Lung (tissue), 12 donors: ENCODE data around the gene PRPF39. TPM values are rescaled to one million over a fixed set of nuclear protein-coding genes. Genes with fewer than 3 reads are reported as not detected.

Experiments used
- ATAC-seq: fragments of 200-7000 bp; cut with Tn5 transposase; one replicate; pipeline ENCODE4 v1.9.1; 2020; ENCODE audit warnings: moderate number of reproducible peaks; ENCODE audit not compliant: insufficient read depth, low FRiP score
- DNase-seq, 3 donors: peaks; one replicate each; pipeline ENCODE4 v3.0.0-alpha.2; 2013 to 2017
- H3K27ac ChIP-seq, 2 donors: one replicate each; pipeline ENCODE4 v1.5.1; 2013; ENCODE audit warnings: mild to moderate bottlenecking in 2 of 2, moderate library complexity in 2 of 2, control low read depth in 1 of 2, inconsistent platforms in 1 of 2, low read depth in 1 of 2, low read length in 1 of 2
- H3K27me3 ChIP-seq, 3 donors: one replicate each; pipeline ENCODE4 v1.5.1; 2013; ENCODE audit warnings: low read length in 2 of 3; ENCODE audit not compliant: control insufficient read depth in 3 of 3, insufficient read depth in 3 of 3
- H3K36me3 ChIP-seq, 4 donors: one replicate each; pipeline ENCODE4 v1.5.1; 2013; ENCODE audit warnings: low read length in 4 of 4, mild to moderate bottlenecking in 1 of 4, moderate library complexity in 1 of 4; ENCODE audit not compliant: control insufficient read depth in 4 of 4, insufficient read depth in 4 of 4
- H3K4me1 ChIP-seq, 5 donors: one replicate each; pipeline ENCODE4 v1.5.1; 2013; ENCODE audit warnings: low read length in 5 of 5, mild to moderate bottlenecking in 2 of 5, moderate library complexity in 1 of 5; ENCODE audit not compliant: control insufficient read depth in 5 of 5, insufficient read depth in 5 of 5
- H3K4me3 ChIP-seq: one replicate; pipeline ENCODE4 v1.5.1; 2013; ENCODE audit warnings: mild to moderate bottlenecking, control low read depth, moderate library complexity
- H3K9ac ChIP-seq, 2 donors: one replicate each; pipeline ENCODE4 v1.5.1; 2013; ENCODE audit warnings: low read length in 2 of 2, control low read depth in 1 of 2; ENCODE audit not compliant: insufficient read depth in 1 of 2
- H3K9me3 ChIP-seq, 4 donors: one replicate each; pipeline ENCODE4 v1.5.1; 2013; ENCODE audit warnings: low read length in 3 of 4, mild to moderate bottlenecking in 1 of 4, moderate library complexity in 1 of 4; ENCODE audit not compliant: control insufficient read depth in 4 of 4, insufficient read depth in 3 of 4
- WGBS, 2 donors: extraction: QIAGEN DNeasy Blood & Tissue Kit; methylation state at CpG; one replicate each; pipeline ENCODE4 v1.1.7; 2013; 5-methylcytosine and 5-hydroxymethylcytosine counted together
- polyA plus RNA-seq, 2 donors: library from polyadenylated mRNA; stranded (reverse); fragments of 200-250 nt; gene quantifications; one replicate each; pipeline ENCODE4 v1.2.1, GENCODE V29; 2013
- total RNA-seq, 2 donors: library from RNA; depleted of rRNA in 1 of 2; stranded (reverse); fragments of >200 nt in 1 of 2; gene quantifications; one replicate each; pipeline ENCODE4 v1.2.1, GENCODE V29; 2014 to 2021
- TF ChIP-seq, protein P1 (sequence below): IDR thresholded peaks from 2 replicates; pipeline ENCODE4 v1.5.1; 2012; ENCODE audit warnings: mild to moderate bottlenecking; ENCODE audit errors: control extremely low read depth, extremely low read depth
- donor health status: control.
- donor health status: control.
- donor health status: Bipolar disorder and iron deficiency.
- donor health status: healthy.
- donor health status: DM: yes; HTN: yes; CAD: no.

Gene PRPF39
- total and polyA plus RNA-seq, 4 donors: 10.9 to 79.7 (median 29.7) TPM

GRCh38 chr14:45057881-45058364, 26.0 kb upstream of the PRPF39 start:
- no peak overlapping the region for H3K9ac ChIP-seq
- H3K4me1 ChIP-seq: no peaks in the 10 kb centered on the region
- no peak overlapping the region for H3K4me3 ChIP-seq
- no peak overlapping the region for H3K27ac ChIP-seq
- H3K27me3 ChIP-seq: no peaks in the 10 kb centered on the region
- H3K36me3 ChIP-seq: peaks cover 0 to 19% (median 8%) of the 10 kb centered on the region in 4 donors
- ATAC-seq (no peak), DNase-seq (peak in 2 of 3 donors; percentile 5 to 11)
- TF ChIP-seq, protein P1, sequence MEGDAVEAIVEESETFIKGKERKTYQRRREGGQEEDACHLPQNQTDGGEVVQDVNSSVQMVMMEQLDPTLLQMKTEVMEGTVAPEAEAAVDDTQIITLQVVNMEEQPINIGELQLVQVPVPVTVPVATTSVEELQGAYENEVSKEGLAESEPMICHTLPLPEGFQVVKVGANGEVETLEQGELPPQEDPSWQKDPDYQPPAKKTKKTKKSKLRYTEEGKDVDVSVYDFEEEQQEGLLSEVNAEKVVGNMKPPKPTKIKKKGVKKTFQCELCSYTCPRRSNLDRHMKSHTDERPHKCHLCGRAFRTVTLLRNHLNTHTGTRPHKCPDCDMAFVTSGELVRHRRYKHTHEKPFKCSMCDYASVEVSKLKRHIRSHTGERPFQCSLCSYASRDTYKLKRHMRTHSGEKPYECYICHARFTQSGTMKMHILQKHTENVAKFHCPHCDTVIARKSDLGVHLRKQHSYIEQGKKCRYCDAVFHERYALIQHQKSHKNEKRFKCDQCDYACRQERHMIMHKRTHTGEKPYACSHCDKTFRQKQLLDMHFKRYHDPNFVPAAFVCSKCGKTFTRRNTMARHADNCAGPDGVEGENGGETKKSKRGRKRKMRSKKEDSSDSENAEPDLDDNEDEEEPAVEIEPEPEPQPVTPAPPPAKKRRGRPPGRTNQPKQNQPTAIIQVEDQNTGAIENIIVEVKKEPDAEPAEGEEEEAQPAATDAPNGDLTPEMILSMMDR: no peak
- H3K9me3 ChIP-seq: no peaks in the 10 kb centered on the region

- ATAC-seq (no peak), DNase-seq (no peak)
- Histone ChIP-seq H3K27me3 (no peaks in the 10 kb centered on the region), H3K4me1 (peaks cover 0 to 7% (median 0%) of the 10 kb centered on the region in 5 donors), H3K9ac (no peak overlapping the region), H3K36me3 (peaks cover 0 to 13% (median 5%) of the 10 kb centered on the region in 4 donors), H3K9me3 (no peaks in the 10 kb centered on the region), H3K27ac (no peak overlapping the region), H3K4me3 (no peak overlapping the region)
- TF ChIP-seq, protein P1: no peak
Observed at GRCh38 chr14:45060551-45060950, 23.4 kb upstream of the PRPF39 start.

- 74 to 84% methylated on average over 3 of the region's 3 CpGs for WGBS, 2 donors
- H3K4me1 ChIP-seq: peaks cover 0 to 14% (median 0%) of the 10 kb centered on the region in 5 donors
- DNase-seq (peak in 1 of 3 donors; percentile 3), ATAC-seq (no peak)
- no peaks in the 10 kb centered on the region for H3K27me3 ChIP-seq
- no peak overlapping the region for H3K9ac ChIP-seq
- H3K9me3 ChIP-seq: no peaks in the 10 kb centered on the region
- H3K27ac ChIP-seq: peak overlapping the region in 1 of 2 donors; percentile 40
- TF ChIP-seq, protein P1: no peak
- H3K4me3 ChIP-seq: no peak overlapping the region
- peaks cover 0 to 11% (median 3%) of the 10 kb centered on the region in 4 donors for H3K36me3 ChIP-seq
Observed at GRCh38 chr14:45065540-45065939, 18.4 kb upstream of the PRPF39 start.

DNA sequence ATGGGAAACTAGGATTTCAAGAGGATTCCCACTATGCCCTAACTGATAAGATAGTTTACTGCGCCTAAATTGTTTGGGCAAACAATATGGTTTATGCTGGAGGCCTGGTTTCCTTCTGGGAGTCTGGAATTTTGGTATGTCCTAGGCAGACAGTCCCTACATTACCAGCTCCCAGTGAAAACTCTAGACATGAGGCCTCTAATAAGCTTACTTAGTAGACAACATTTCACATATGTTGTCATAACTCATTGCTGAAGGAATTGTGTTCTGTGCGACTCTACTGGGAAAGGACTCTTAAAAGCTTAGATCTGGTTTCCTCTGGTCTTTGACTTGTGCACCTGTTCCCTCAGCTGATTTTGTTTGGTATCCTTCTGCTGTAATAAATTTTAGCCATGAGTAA, 18.0 kb upstream of the PRPF39 start:
- H3K27me3 ChIP-seq: no peaks in the 10 kb centered on the region
- WGBS, 2 donors: 87 to 92% methylated on average over 2 of the region's 2 CpGs
- H3K4me1 ChIP-seq: peaks cover 0 to 14% (median 0%) of the 10 kb centered on the region in 5 donors
- H3K9me3 ChIP-seq: no peaks in the 10 kb centered on the region
- DNase-seq (no peak), ATAC-seq (no peak)
- no peak overlapping the region for H3K4me3 ChIP-seq
- H3K27ac ChIP-seq: peak overlapping the region in 1 of 2 donors; percentile 40
- TF ChIP-seq, protein P1: no peak
- peaks cover 0 to 11% (median 3%) of the 10 kb centered on the region in 4 donors for H3K36me3 ChIP-seq
- no peak overlapping the region for H3K9ac ChIP-seq
